Caco-2 (cell line): ENCODE data around the gene C22orf23. TPM values are rescaled to one million over a fixed set of nuclear protein-coding genes. Genes with fewer than 3 reads are reported as not detected.

Experiments
- Bru-seq: library from RNA; stranded (reverse); fragments of 400-500 nt; gene quantifications from one replicate; lab custom pipeline; 2021; lab: Mats Ljungman, UMichigan
- BruChase-seq, 2 experiments: library from RNA; stranded (reverse); fragments of 400-500 nt; gene quantifications; one replicate each; lab custom pipeline; 2021; lab: Mats Ljungman, UMichigan
- BruUV-seq: library from RNA; stranded (reverse); fragments of 400-500 nt; replicated peaks from 2 replicates; lab custom pipeline; 2021; lab: Mats Ljungman, UMichigan
- CTCF ChIA-PET: fragments of 300-600 bp; sonication (Branson Sonifier 250); formaldehyde crosslinking; loops from one replicate; lab custom pipeline; 2022; ENCODE audit warnings: antibody characterized with exemption; lab: Charles Lee
- POLR2A ChIA-PET: fragments of 300-600 bp; sonication (Branson Sonifier 250); formaldehyde crosslinking; loops from one replicate; lab custom pipeline; 2022; ENCODE audit warnings: antibody characterized with exemption; lab: Charles Lee
- DNase-seq, 2 experiments: peaks; one replicate each; pipeline versions ENCODE4 v3.0.0 to v3.0.0-alpha.2; 2020 to 2022
- H3K27me3 ChIP-seq: replicated peaks from 2 replicates; pipeline ENCODE4 v1.6.0; 2011; ENCODE audit warnings: low read length; ENCODE audit not compliant: control insufficient read depth, insufficient read depth
- H3K36me3 ChIP-seq: 2 replicates; pipeline ENCODE4 v1.5.1; 2011; ENCODE audit warnings: low read length; ENCODE audit not compliant: control insufficient read depth, insufficient read depth
- H3K4me1 ChIP-seq: fragments of 250-450 bp; sonication (Bioruptor Pico); 2 replicates; pipeline ENCODE4 v1.5.1; 2020; ENCODE audit warnings: mild to moderate bottlenecking
- H3K4me3 ChIP-seq: 2 replicates; pipeline ENCODE4 v1.5.1; 2011; ENCODE audit warnings: low read depth, mild to moderate bottlenecking, control low read depth, low read length
- H3K9me3 ChIP-seq: fragments of 250-450 bp; sonication (Bioruptor Pico); 2 replicates; pipeline ENCODE4 v1.5.1; 2020; ENCODE audit warnings: mild to moderate bottlenecking, moderate library complexity
- H3K27ac Mint-ChIP-seq: one replicate; pipeline ENCODE4 v1.8.0; 2022; ENCODE audit warnings: mixed read lengths; ENCODE audit not compliant: unreplicated experiment
- H3K27me3 Mint-ChIP-seq: one replicate; pipeline ENCODE4 v1.8.0; 2022; ENCODE audit warnings: mixed read lengths; ENCODE audit not compliant: insufficient read depth, unreplicated experiment
- H3K36me3 Mint-ChIP-seq: one replicate; pipeline ENCODE4 v1.8.0; 2022; ENCODE audit warnings: mild to moderate bottlenecking, mixed read lengths; ENCODE audit not compliant: insufficient read depth, unreplicated experiment
- H3K4me1 Mint-ChIP-seq: one replicate; pipeline ENCODE4 v1.8.0; 2022; ENCODE audit warnings: low read depth, mixed read lengths; ENCODE audit not compliant: unreplicated experiment
- H3K4me3 Mint-ChIP-seq: one replicate; pipeline ENCODE4 v1.8.0; 2022; ENCODE audit warnings: mild to moderate bottlenecking, moderate library complexity, mixed read lengths; ENCODE audit not compliant: unreplicated experiment
- H3K9me3 Mint-ChIP-seq: one replicate; pipeline ENCODE4 v1.8.0; 2022; ENCODE audit warnings: mixed read lengths; ENCODE audit not compliant: unreplicated experiment
- CTCF ChIP-seq, 2 experiments: fragments of 200-600 bp in 1 of 2; IDR thresholded peaks; 1 replicate in 1 of 2; 2 replicates in 1 of 2; pipeline versions ENCODE4 v1.5.1 to v1.8.0; 2011 to 2022; ENCODE audit warnings: antibody characterized with exemption in 1 of 2, control low read depth in 1 of 2, inconsistent platforms in 1 of 2, low read depth in 1 of 2, low read length in 1 of 2, mild to moderate bottlenecking in 1 of 2, moderate library complexity in 1 of 2; ENCODE audit not compliant: insufficient read depth in 1 of 2, severe bottlenecking in 1 of 2, unreplicated experiment in 1 of 2
- intact Hi-C: fragments of 100-400 bp; cut with micrococcal nuclease; formaldehyde crosslinking; loops from one replicate; pipeline ENCODE4 v1.10.0; 2022; ENCODE audit not compliant: unreplicated experiment
- long read RNA-seq: library from polyadenylated mRNA; stranded (forward); transcript quantifications from one replicate; pipeline ENCODE4 v2.0.0, GENCODE V29; 2022
- total RNA-seq: library from RNA; stranded (reverse); gene quantifications from 2 replicates; pipeline ENCODE4 v1.2.3, GENCODE V29; 2022

Gene C22orf23
- not detected in 2 replicates for total RNA-seq
- percentile 7 among the genes with signal in this experiment for Bru-seq, nascent RNA
- percentile 16 among the genes with signal in this experiment for BruChase-seq, experiment 1, labeled RNA remaining after a 2-hour chase
- BruChase-seq, experiment 2, labeled RNA remaining after a 6-hour chase, result percentile 8 among the genes with signal in this experiment
- long read RNA-seq, partial matches to known transcripts, result 0 of 4 reads
- long read RNA-seq, other reads (novel, unspliced or antisense), result 4 of 4 reads

- peaks cover 9% of the 10 kb centered on the region for H3K36me3 Mint-ChIP-seq
- BruUV-seq, result TSS peak; percentile 54
- ChIA-PET CTCF (interaction anchor here (0.6 to 1.2 kb wide), 4 partner anchors 47 to 189 kb away, joined by 4 to 6 read pairs (median 6); partner anchors contain the start of gene MICALL1), POLR2A (interaction anchor here (0.6 to 1.6 kb wide), 6 partner anchors 12 to 471 kb away, joined by 3 to 7 read pairs (median 3); partner anchors contain the start of genes GCAT and MICALL1)
- TF ChIP-seq CTCF (IDR thresholded peaks at IDR 0.05; ENCODE audit: insufficient read depth in 1 of 2, low read depth in 1 of 2, low read length in 1 of 2, severe bottlenecking in 1 of 2, unreplicated experiment in 1 of 2), result peak in 1 of 2 experiments; percentile 4
- H3K4me3 Mint-ChIP-seq, result peak within 1 kb of the TSS; percentile 80
- no peaks in the 10 kb centered on the region for H3K9me3 Mint-ChIP-seq
- DNase-seq, result peak; percentile 93
- Histone ChIP-seq H3K36me3 (no peaks in the 10 kb centered on the region), H3K4me3 (peak within 1 kb of the TSS; percentile 69), H3K9me3 (no peaks in the 10 kb centered on the region), H3K27me3 (no peaks in the 10 kb centered on the region), H3K4me1 (peaks cover 5% of the 10 kb centered on the region; the same call in 1 of the 2 replicates)
- peaks cover 10% of the 10 kb centered on the region for H3K4me1 Mint-ChIP-seq
- peak within 1 kb of the TSS; percentile 90 for H3K27ac Mint-ChIP-seq
- H3K27me3 Mint-ChIP-seq, result no peaks in the 10 kb centered on the region
- intact Hi-C loops, result loop anchor here (5.0 to 10.0 kb wide), 2 partner anchors 66 to 149 kb away; partner anchors contain the start of gene GCAT
Measured at GRCh38 chr22:37953437-37954179, at the start of gene C22orf23, which contains the start of gene POLR2F. C22orf23 (minus strand) TSS chr22:37953601; CDS start chr22:37953149, 452 bp downstream. POLR2F (plus strand) TSS chr22:37953699; CDS start chr22:37953788, 89 bp downstream.

GRCh38 chr22:37999640-38000272 lies 46.4 kb upstream of the C22orf23 start:
- H3K27me3 Mint-ChIP-seq, result no peaks in the 10 kb centered on the region
- intact Hi-C loops, result no loop called here
- no peak for DNase-seq
- peaks cover 5% of the 10 kb centered on the region for H3K4me1 Mint-ChIP-seq
- CTCF ChIA-PET, result no interaction called here
- Histone ChIP-seq H3K9me3 (no peaks in the 10 kb centered on the region), H3K27me3 (no peaks in the 10 kb centered on the region), H3K4me3 (no peak overlapping the region), H3K36me3 (no peaks in the 10 kb centered on the region), H3K4me1 (no peaks in the 10 kb centered on the region)
- no peak overlapping the region for H3K27ac Mint-ChIP-seq
- no TSS peak for BruUV-seq
- H3K4me3 Mint-ChIP-seq, result no peak overlapping the region
- TF ChIP-seq CTCF (IDR thresholded peaks at IDR 0.05; ENCODE audit: insufficient read depth in 1 of 2, low read depth in 1 of 2, low read length in 1 of 2, severe bottlenecking in 1 of 2, unreplicated experiment in 1 of 2), result no peak
- no peaks in the 10 kb centered on the region for H3K36me3 Mint-ChIP-seq
- H3K9me3 Mint-ChIP-seq, result no peaks in the 10 kb centered on the region
- POLR2A ChIA-PET, result no interaction called here

GRCh38 chr22:37999236-37999635 lies 45.8 kb upstream of the C22orf23 start:
- no peak for TF ChIP-seq CTCF (IDR thresholded peaks at IDR 0.05; ENCODE audit: insufficient read depth in 1 of 2, low read depth in 1 of 2, low read length in 1 of 2, severe bottlenecking in 1 of 2, unreplicated experiment in 1 of 2)
- Histone ChIP-seq H3K9me3 (no peaks in the 10 kb centered on the region), H3K27me3 (no peaks in the 10 kb centered on the region), H3K4me1 (no peaks in the 10 kb centered on the region), H3K36me3 (no peaks in the 10 kb centered on the region), H3K4me3 (no peak overlapping the region)
- no peaks in the 10 kb centered on the region for H3K27me3 Mint-ChIP-seq
- intact Hi-C loops, result no loop called here
- POLR2A ChIA-PET, result no interaction called here
- H3K9me3 Mint-ChIP-seq, result no peaks in the 10 kb centered on the region
- no peaks in the 10 kb centered on the region for H3K36me3 Mint-ChIP-seq
- CTCF ChIA-PET, result no interaction called here
- peaks cover 5% of the 10 kb centered on the region for H3K4me1 Mint-ChIP-seq
- H3K4me3 Mint-ChIP-seq, result no peak overlapping the region
- DNase-seq, result no peak
- BruUV-seq, result no TSS peak
- no peak overlapping the region for H3K27ac Mint-ChIP-seq
